Measurements from ENCODE around the gene CAMTA1.
"Not testable (repeated sequence)": the region's sequence is repeated elsewhere in the genome, so short reads cannot be mapped to it uniquely, and the experiment has no call there.

Gene CAMTA1

DNA sequence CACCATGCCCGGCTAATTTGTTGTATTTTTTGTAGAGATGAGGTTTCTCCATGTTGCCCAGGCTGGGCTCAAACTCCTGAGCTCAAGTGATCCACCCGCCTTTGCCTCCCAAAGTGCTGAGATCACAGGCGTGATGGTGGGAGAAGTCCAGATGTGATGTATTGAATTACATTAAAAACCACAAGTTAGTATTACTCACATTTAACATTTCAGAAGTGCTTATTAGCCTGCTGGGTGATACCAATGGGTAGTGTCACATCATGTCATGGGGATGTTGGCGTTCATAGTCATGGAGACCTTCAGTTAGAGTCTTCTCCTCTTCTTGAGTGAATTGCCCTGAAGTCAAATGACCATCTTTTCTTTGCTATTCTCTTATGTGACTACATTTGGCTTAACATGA, 922.3 kb downstream of the CAMTA1 start:
- Histone ChIP-seq H3K27ac (ENCODE audit: low read length) (no peak overlapping the region), H3K4me3 (ENCODE audit: low read length in 2 of 2) (no peak overlapping the region), H3K36me3 (ENCODE audit: control insufficient read depth in 2 of 2, insufficient read depth in 2 of 2, low read length in 2 of 2) (no peaks in the 10 kb centered on the region), H3K9me3 (ENCODE audit: control insufficient read depth in 2 of 2, low read length in 2 of 2) (no peaks in the 10 kb centered on the region), H3K4me1 (ENCODE audit: control insufficient read depth, insufficient read depth, low read length) (peaks cover 7% of the 10 kb centered on the region), H3K9ac (ENCODE audit: low read length in 2 of 2) (no peak overlapping the region), H3K27me3 (ENCODE audit: control insufficient read depth in 1 of 2, insufficient read depth in 2 of 2, low read length in 2 of 2) (peaks cover 3 to 24% of the 10 kb centered on the region in 2 donors)

- H3K9me3 ChIP-seq (ENCODE audit: control insufficient read depth in 2 of 2, low read length in 2 of 2); H3K27ac ChIP-seq (ENCODE audit: low read length); H3K9ac ChIP-seq (ENCODE audit: low read length in 2 of 2); H3K36me3 ChIP-seq (ENCODE audit: control insufficient read depth in 2 of 2, insufficient read depth in 2 of 2, low read length in 2 of 2); H3K4me3 ChIP-seq (ENCODE audit: low read length in 2 of 2); H3K4me1 ChIP-seq (ENCODE audit: control insufficient read depth, insufficient read depth, low read length): not testable (repeated sequence)
- H3K27me3 ChIP-seq (ENCODE audit: control insufficient read depth in 1 of 2, insufficient read depth in 2 of 2, low read length in 2 of 2), result peaks cover 3 to 21% of the 10 kb centered on the region in 2 donors
Observed at GRCh38 chr1:7708065-7708464, 922.8 kb downstream of the CAMTA1 start.

GRCh38 chr1:7710859-7711258, 925.6 kb downstream of the CAMTA1 start:
- Histone ChIP-seq H3K4me1 (ENCODE audit: control insufficient read depth, insufficient read depth, low read length) (no peaks in the 10 kb centered on the region), H3K27me3 (ENCODE audit: control insufficient read depth in 1 of 2, insufficient read depth in 2 of 2, low read length in 2 of 2) (peaks cover 3 to 15% of the 10 kb centered on the region in 2 donors), H3K9me3 (ENCODE audit: control insufficient read depth in 2 of 2, low read length in 2 of 2) (no peaks in the 10 kb centered on the region), H3K9ac (ENCODE audit: low read length in 2 of 2) (no peak overlapping the region), H3K36me3 (ENCODE audit: control insufficient read depth in 2 of 2, insufficient read depth in 2 of 2, low read length in 2 of 2) (no peaks in the 10 kb centered on the region), H3K4me3 (ENCODE audit: low read length in 2 of 2) (no peak overlapping the region), H3K27ac (ENCODE audit: low read length) (no peak overlapping the region)

DNA sequence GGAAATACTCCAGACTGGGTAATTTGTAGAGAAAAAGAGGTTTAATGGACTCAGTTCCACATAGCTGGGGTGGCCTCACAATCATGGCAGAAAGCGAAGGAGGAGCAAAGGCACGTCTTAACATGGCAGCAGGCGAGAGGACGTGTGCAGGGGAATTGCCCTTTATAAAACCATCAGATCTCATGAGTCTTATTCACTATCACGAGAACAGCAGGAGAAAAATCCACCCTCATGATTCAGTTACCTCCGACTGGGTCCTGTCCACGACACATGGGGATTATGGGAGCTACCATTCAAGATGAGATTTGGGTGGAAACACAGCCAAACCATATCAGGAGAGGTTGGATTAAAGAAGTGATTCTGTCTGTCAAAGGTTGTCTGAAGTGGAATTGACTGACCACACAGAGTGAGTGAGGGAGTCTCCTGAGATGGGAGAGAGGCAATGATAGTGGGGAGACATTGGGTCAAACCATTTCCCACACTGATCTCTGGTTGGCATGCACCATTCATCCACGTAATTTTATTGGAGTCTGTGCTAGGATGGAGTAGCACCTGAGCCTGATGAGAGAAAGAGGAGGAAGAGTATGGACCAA, 927.6 kb downstream of the CAMTA1 start:
- no peak overlapping the region for H3K27ac ChIP-seq (ENCODE audit: low read length)
- H3K36me3 ChIP-seq (ENCODE audit: control insufficient read depth in 2 of 2, insufficient read depth in 2 of 2, low read length in 2 of 2), result no peaks in the 10 kb centered on the region
- no peak overlapping the region for H3K4me3 ChIP-seq (ENCODE audit: low read length in 2 of 2)
- peaks cover under 1 to 6% of the 10 kb centered on the region in 2 donors for H3K27me3 ChIP-seq (ENCODE audit: control insufficient read depth in 1 of 2, insufficient read depth in 2 of 2, low read length in 2 of 2)
- no peaks in the 10 kb centered on the region for H3K4me1 ChIP-seq (ENCODE audit: control insufficient read depth, insufficient read depth, low read length)
- no peak overlapping the region for H3K9ac ChIP-seq (ENCODE audit: low read length in 2 of 2)
- no peaks in the 10 kb centered on the region for H3K9me3 ChIP-seq (ENCODE audit: control insufficient read depth in 2 of 2, low read length in 2 of 2)

- Histone ChIP-seq H3K27me3 (ENCODE audit: control insufficient read depth in 1 of 2, insufficient read depth in 2 of 2, low read length in 2 of 2) (peaks cover 0 to 2% of the 10 kb centered on the region in 2 donors), H3K36me3 (ENCODE audit: control insufficient read depth in 2 of 2, insufficient read depth in 2 of 2, low read length in 2 of 2) (no peaks in the 10 kb centered on the region), H3K4me1 (ENCODE audit: control insufficient read depth, insufficient read depth, low read length) (no peaks in the 10 kb centered on the region), H3K27ac (ENCODE audit: low read length) (no peak overlapping the region), H3K4me3 (ENCODE audit: low read length in 2 of 2) (no peak overlapping the region), H3K9ac (ENCODE audit: low read length in 2 of 2) (no peak overlapping the region), H3K9me3 (ENCODE audit: control insufficient read depth in 2 of 2, low read length in 2 of 2) (no peaks in the 10 kb centered on the region)
Observed at GRCh38 chr1:7716506-7716905, 931.3 kb downstream of the CAMTA1 start.

DNA sequence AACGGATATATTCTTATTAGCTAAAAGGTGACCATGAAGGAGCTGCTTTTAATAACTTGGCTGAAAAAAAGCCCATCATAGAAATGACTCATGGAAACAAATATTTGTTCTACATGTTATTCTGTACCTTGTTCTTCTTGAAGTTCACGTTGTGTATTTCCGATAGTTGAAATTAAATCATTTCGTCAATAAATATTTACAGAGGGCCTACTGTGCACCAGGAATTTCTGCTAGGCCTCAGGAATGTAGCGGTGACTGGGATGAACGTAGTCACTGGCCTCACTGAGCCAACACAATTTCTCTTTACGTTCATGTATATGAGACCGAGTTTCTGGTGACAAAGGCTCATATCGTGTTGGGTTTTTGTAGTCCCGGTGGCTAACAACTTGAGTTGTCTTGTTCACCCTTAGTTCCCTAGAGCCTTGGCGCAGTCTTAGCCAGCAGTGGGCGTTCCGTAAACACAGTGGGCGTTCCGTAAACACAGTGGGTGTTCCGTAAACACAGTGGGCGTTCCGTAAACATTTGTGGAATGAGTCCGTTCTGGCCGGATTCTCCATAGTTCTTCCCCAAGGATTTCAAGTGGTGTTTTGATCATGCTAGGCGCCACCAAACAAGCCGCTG, 932.6 kb downstream of the CAMTA1 start:
- H3K27ac ChIP-seq (ENCODE audit: low read length), result no peak overlapping the region
- H3K27me3 ChIP-seq (ENCODE audit: control insufficient read depth in 1 of 2, insufficient read depth in 2 of 2, low read length in 2 of 2), result peaks cover 0 to 2% of the 10 kb centered on the region in 2 donors
- no peaks in the 10 kb centered on the region for H3K4me1 ChIP-seq (ENCODE audit: control insufficient read depth, insufficient read depth, low read length)
- no peak overlapping the region for H3K4me3 ChIP-seq (ENCODE audit: low read length in 2 of 2)
- no peaks in the 10 kb centered on the region for H3K9me3 ChIP-seq (ENCODE audit: control insufficient read depth in 2 of 2, low read length in 2 of 2)
- no peak overlapping the region for H3K9ac ChIP-seq (ENCODE audit: low read length in 2 of 2)
- no peaks in the 10 kb centered on the region for H3K36me3 ChIP-seq (ENCODE audit: control insufficient read depth in 2 of 2, insufficient read depth in 2 of 2, low read length in 2 of 2)

GRCh38 chr1:7719468-7720094, 934.3 kb downstream of the CAMTA1 start:
- Histone ChIP-seq H3K9ac (ENCODE audit: low read length in 2 of 2) (no peak overlapping the region), H3K9me3 (ENCODE audit: control insufficient read depth in 2 of 2, low read length in 2 of 2) (no peaks in the 10 kb centered on the region), H3K36me3 (ENCODE audit: control insufficient read depth in 2 of 2, insufficient read depth in 2 of 2, low read length in 2 of 2) (no peaks in the 10 kb centered on the region), H3K27ac (ENCODE audit: low read length) (no peak overlapping the region), H3K4me3 (ENCODE audit: low read length in 2 of 2) (no peak overlapping the region), H3K27me3 (ENCODE audit: control insufficient read depth in 1 of 2, insufficient read depth in 2 of 2, low read length in 2 of 2) (no peaks in the 10 kb centered on the region), H3K4me1 (ENCODE audit: control insufficient read depth, insufficient read depth, low read length) (no peaks in the 10 kb centered on the region)

- no peaks in the 10 kb centered on the region for H3K27me3 ChIP-seq (ENCODE audit: control insufficient read depth in 1 of 2, insufficient read depth in 2 of 2, low read length in 2 of 2)
- H3K27ac ChIP-seq (ENCODE audit: low read length), result no peak overlapping the region
- H3K9ac ChIP-seq (ENCODE audit: low read length in 2 of 2), result no peak overlapping the region
- no peak overlapping the region for H3K4me3 ChIP-seq (ENCODE audit: low read length in 2 of 2)
- no peaks in the 10 kb centered on the region for H3K9me3 ChIP-seq (ENCODE audit: control insufficient read depth in 2 of 2, low read length in 2 of 2)
- no peaks in the 10 kb centered on the region for H3K36me3 ChIP-seq (ENCODE audit: control insufficient read depth in 2 of 2, insufficient read depth in 2 of 2, low read length in 2 of 2)
- H3K4me1 ChIP-seq (ENCODE audit: control insufficient read depth, insufficient read depth, low read length), result no peaks in the 10 kb centered on the region
Observed at GRCh38 chr1:7721940-7722669, 936.9 kb downstream of the CAMTA1 start.

- no peak overlapping the region for H3K27ac ChIP-seq (ENCODE audit: low read length)
- H3K36me3 ChIP-seq (ENCODE audit: control insufficient read depth in 2 of 2, insufficient read depth in 2 of 2, low read length in 2 of 2), result no peaks in the 10 kb centered on the region
- H3K4me1 ChIP-seq (ENCODE audit: control insufficient read depth, insufficient read depth, low read length), result no peaks in the 10 kb centered on the region
- no peak overlapping the region for H3K4me3 ChIP-seq (ENCODE audit: low read length in 2 of 2)
- H3K27me3 ChIP-seq (ENCODE audit: control insufficient read depth in 1 of 2, insufficient read depth in 2 of 2, low read length in 2 of 2), result no peaks in the 10 kb centered on the region
- H3K9me3 ChIP-seq (ENCODE audit: control insufficient read depth in 2 of 2, low read length in 2 of 2), result no peaks in the 10 kb centered on the region
- H3K9ac ChIP-seq (ENCODE audit: low read length in 2 of 2), result no peak overlapping the region
Observed at GRCh38 chr1:7722670-7723012, 937.4 kb downstream of the CAMTA1 start.

DNA sequence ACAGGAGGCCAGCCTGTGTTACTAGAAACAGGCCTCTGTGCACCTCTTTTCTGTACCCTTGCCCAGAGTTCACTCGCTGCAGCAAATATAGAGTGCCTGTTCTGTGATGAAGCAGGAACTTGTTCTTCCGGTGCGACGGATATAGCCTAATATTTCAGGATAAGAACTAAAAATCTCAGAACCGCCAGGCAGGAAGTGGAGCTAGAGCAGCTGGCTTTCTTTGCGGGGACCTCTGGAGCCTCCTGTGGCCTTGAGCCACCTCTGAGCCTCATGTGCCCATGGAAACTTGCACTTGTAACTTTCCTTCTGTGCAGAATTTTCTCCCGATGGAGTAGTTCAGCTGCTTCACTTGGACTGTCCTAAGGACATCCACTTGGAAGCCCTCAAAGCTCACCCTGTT, 941.4 kb downstream of the CAMTA1 start:
- Histone ChIP-seq H3K27ac (ENCODE audit: low read length) (no peak overlapping the region), H3K4me3 (ENCODE audit: low read length in 2 of 2) (no peak overlapping the region), H3K9ac (ENCODE audit: low read length in 2 of 2) (no peak overlapping the region), H3K9me3 (ENCODE audit: control insufficient read depth in 2 of 2, low read length in 2 of 2) (no peaks in the 10 kb centered on the region), H3K36me3 (ENCODE audit: control insufficient read depth in 2 of 2, insufficient read depth in 2 of 2, low read length in 2 of 2) (no peaks in the 10 kb centered on the region), H3K27me3 (ENCODE audit: control insufficient read depth in 1 of 2, insufficient read depth in 2 of 2, low read length in 2 of 2) (no peaks in the 10 kb centered on the region), H3K4me1 (ENCODE audit: control insufficient read depth, insufficient read depth, low read length) (no peaks in the 10 kb centered on the region)
